Measurements from ENCODE around the gene SLC25A42.

SLC25A42 gene

GRCh38 chr19:19159534-19159933, 95.7 kb downstream of the SLC25A42 start:
- in situ Hi-C loops (cut with MboI; ENCODE audit: low sequenced_read_pairs) = no loop called here

- in situ Hi-C loops (cut with MboI; ENCODE audit: low sequenced_read_pairs) = no loop called here
Observed at GRCh38 chr19:19160461-19161035, 96.8 kb downstream of the SLC25A42 start.

- in situ Hi-C loops (cut with MboI; ENCODE audit: low sequenced_read_pairs) = no loop called here
Observed at GRCh38 chr19:19162495-19162894, 98.7 kb downstream of the SLC25A42 start.
